CD8-positive, alpha-beta memory T cell (primary cell): ENCODE data around the gene SAMD11. TPM values are rescaled to one million over a fixed set of nuclear protein-coding genes. Genes with fewer than 3 reads are reported as not detected.
"Not testable (repeated sequence)": the region's sequence is repeated elsewhere in the genome, so short reads cannot be mapped to it uniquely, and the experiment has no call there.

Source experiments
- CTCF ChIA-PET: fragments of 350-600 bp; sonication (Branson Sonifier 250); formaldehyde crosslinking; loops from one replicate; lab custom pipeline; 2021; ENCODE audit warnings: antibody characterized with exemption; lab: Charles Lee
- POLR2A ChIA-PET: fragments of 350-600 bp; sonication (Branson Sonifier 250); formaldehyde crosslinking; loops from one replicate; lab custom pipeline; 2021; ENCODE audit warnings: antibody characterized with exemption; lab: Charles Lee
- DNase-seq, 5 donors: peaks; one replicate each; pipeline versions ENCODE4 v3.0.0 to v3.0.0-alpha.2; 2020 to 2022; ENCODE audit warnings: mixed read lengths in 1 of 5
- H3K27ac ChIP-seq: one replicate; pipeline ENCODE4 v1.7.0; 2013; ENCODE audit warnings: low read depth, mild to moderate bottlenecking, low read length, moderate library complexity
- H3K27me3 ChIP-seq: 2 replicates; pipeline ENCODE4 v1.7.0; 2013; ENCODE audit warnings: low read length, mild to moderate bottlenecking; ENCODE audit not compliant: insufficient read depth, poor library complexity, severe bottlenecking
- H3K36me3 ChIP-seq: 2 replicates; pipeline ENCODE4 v1.7.0; 2013; ENCODE audit warnings: mild to moderate bottlenecking, low read length, moderate library complexity; ENCODE audit not compliant: insufficient read depth
- H3K4me1 ChIP-seq: 2 replicates; pipeline ENCODE4 v1.7.0; 2013; ENCODE audit warnings: mild to moderate bottlenecking, low read length, moderate library complexity; ENCODE audit not compliant: insufficient read depth
- H3K4me3 ChIP-seq: 2 replicates; pipeline ENCODE4 v1.7.0; 2013; ENCODE audit warnings: mild to moderate bottlenecking, low read length
- H3K9me3 ChIP-seq: 2 replicates; pipeline ENCODE4 v1.7.0; 2013; ENCODE audit warnings: mild to moderate bottlenecking, low read length
- H3K27ac Mint-ChIP-seq, 8 donors: one replicate each; pipeline ENCODE4 v1.8.0; 2020 to 2021; ENCODE audit warnings: mixed read lengths in 8 of 8, mild to moderate bottlenecking in 6 of 8, inconsistent platforms in 3 of 8, moderate library complexity in 3 of 8
- H3K27me3 Mint-ChIP-seq, 2 donors: one replicate each; pipeline ENCODE4 v1.8.0; 2020 to 2021; ENCODE audit warnings: mixed read lengths in 2 of 2, mild to moderate bottlenecking in 1 of 2, moderate library complexity in 1 of 2
- H3K36me3 Mint-ChIP-seq, 3 donors: one replicate each; pipeline ENCODE4 v1.8.0; 2020 to 2021; ENCODE audit warnings: mixed read lengths in 3 of 3, inconsistent platforms in 1 of 3, mild to moderate bottlenecking in 1 of 3
- H3K4me1 Mint-ChIP-seq, 3 donors: one replicate each; pipeline ENCODE4 v1.8.0; 2020 to 2021; ENCODE audit warnings: mixed read lengths in 3 of 3, inconsistent platforms in 1 of 3, mild to moderate bottlenecking in 1 of 3
- H3K4me3 Mint-ChIP-seq, 7 donors: one replicate each; pipeline ENCODE4 v1.8.0; 2020 to 2021; ENCODE audit warnings: mixed read lengths in 7 of 7, mild to moderate bottlenecking in 6 of 7, moderate library complexity in 4 of 7, inconsistent platforms in 2 of 7
- H3K9me3 Mint-ChIP-seq, 5 donors: one replicate each; pipeline ENCODE4 v1.8.0; 2020 to 2022; ENCODE audit warnings: mixed read lengths in 5 of 5, mild to moderate bottlenecking in 3 of 5, moderate library complexity in 2 of 5, inconsistent platforms in 1 of 5
- polyA plus RNA-seq: library from polyadenylated mRNA; unstranded; fragments of 300-500 nt; fragmentation: Illumina TruSeq; gene quantifications from one replicate; pipeline ENCODE4 v1.2.3, GENCODE V29; 2021
- total RNA-seq, 2 experiments: library from RNA; stranded (reverse); gene quantifications; one replicate each; pipeline ENCODE4 v1.2.3, GENCODE V29; 2021

The SAMD11 gene, protein sequence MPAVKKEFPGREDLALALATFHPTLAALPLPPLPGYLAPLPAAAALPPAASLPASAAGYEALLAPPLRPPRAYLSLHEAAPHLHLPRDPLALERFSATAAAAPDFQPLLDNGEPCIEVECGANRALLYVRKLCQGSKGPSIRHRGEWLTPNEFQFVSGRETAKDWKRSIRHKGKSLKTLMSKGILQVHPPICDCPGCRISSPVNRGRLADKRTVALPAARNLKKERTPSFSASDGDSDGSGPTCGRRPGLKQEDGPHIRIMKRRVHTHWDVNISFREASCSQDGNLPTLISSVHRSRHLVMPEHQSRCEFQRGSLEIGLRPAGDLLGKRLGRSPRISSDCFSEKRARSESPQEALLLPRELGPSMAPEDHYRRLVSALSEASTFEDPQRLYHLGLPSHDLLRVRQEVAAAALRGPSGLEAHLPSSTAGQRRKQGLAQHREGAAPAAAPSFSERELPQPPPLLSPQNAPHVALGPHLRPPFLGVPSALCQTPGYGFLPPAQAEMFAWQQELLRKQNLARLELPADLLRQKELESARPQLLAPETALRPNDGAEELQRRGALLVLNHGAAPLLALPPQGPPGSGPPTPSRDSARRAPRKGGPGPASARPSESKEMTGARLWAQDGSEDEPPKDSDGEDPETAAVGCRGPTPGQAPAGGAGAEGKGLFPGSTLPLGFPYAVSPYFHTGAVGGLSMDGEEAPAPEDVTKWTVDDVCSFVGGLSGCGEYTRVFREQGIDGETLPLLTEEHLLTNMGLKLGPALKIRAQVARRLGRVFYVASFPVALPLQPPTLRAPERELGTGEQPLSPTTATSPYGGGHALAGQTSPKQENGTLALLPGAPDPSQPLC
- total RNA-seq: not detected
- polyA plus RNA-seq: 0.20 TPM

DNA sequence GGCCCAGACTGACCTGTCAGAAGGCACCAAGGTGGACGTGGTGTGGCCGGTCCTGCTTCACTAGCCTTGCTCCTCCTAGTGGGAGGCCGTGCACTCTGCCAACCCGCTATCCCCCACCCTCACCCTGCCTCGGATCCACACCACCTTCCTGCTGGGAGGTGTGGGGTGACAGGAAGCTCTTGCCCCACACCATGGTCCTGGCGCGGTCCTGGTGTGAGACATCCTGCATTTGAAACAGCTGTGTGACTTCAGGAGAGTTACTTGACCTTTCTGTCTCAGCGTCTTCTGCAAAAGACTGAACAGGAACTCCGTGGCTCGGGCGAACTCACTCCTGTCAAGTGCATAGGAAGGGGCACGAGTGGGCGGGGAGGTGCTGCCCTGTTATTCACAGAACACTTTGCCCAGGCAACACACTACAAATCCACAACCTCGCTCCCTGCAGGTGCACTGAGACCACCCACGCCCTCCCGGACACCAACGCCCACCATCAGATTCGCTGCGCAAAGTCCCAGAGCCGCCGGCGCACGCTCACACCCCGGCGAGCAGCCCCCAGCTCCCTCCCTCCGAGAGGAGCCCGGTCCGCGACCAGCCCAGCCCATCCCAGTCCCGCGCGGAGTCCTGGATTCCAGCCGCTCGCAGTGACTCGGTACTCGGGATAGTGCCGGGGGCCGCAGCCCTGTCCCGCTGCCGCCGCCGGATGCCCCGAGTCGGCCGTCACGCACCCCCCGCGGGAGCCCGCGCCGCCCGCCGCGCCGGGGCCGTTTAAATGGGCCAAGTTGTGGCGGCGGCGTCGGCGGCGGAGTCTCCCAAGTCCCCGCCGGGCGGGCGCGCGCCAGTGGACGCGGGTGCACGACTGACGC lies at the start of gene SAMD11:
TSS of gene SAMD11 (plus strand) at position 793 of the 860 bp plus-strand sequence. CDS start 509 bp downstream, outside the sequence.
- H3K27ac Mint-ChIP-seq: peak within 1 kb of the TSS in 1 of 8 donors; percentile 82
- Histone ChIP-seq H3K36me3 (no peaks in the 10 kb centered on the region), H3K27ac (no peak within 1 kb of the TSS), H3K27me3 (peaks cover 48% of the 10 kb centered on the region), H3K9me3 (no peaks in the 10 kb centered on the region), H3K4me3 (peak within 1 kb of the TSS; percentile 61), H3K4me1 (peaks cover 30% of the 10 kb centered on the region)
- ChIA-PET CTCF (interaction anchor here (1.3 kb wide), 1 partner anchor 17 kb away, joined by 3 read pairs; no protein-coding TSS in a partner anchor), POLR2A (no interaction called here)
- peaks cover 18 to 54% of the 10 kb centered on the region in 2 donors for H3K27me3 Mint-ChIP-seq
- H3K36me3 Mint-ChIP-seq: no peaks in the 10 kb centered on the region
- H3K4me3 Mint-ChIP-seq: peak within 1 kb of the TSS; percentile 76 to 92 (median 83)
- H3K9me3 Mint-ChIP-seq: no peaks in the 10 kb centered on the region
- peaks cover 13 to 30% (median 16%) of the 10 kb centered on the region in 3 donors for H3K4me1 Mint-ChIP-seq
- peak; percentile 49 to 79 (median 59) for DNase-seq

DNA sequence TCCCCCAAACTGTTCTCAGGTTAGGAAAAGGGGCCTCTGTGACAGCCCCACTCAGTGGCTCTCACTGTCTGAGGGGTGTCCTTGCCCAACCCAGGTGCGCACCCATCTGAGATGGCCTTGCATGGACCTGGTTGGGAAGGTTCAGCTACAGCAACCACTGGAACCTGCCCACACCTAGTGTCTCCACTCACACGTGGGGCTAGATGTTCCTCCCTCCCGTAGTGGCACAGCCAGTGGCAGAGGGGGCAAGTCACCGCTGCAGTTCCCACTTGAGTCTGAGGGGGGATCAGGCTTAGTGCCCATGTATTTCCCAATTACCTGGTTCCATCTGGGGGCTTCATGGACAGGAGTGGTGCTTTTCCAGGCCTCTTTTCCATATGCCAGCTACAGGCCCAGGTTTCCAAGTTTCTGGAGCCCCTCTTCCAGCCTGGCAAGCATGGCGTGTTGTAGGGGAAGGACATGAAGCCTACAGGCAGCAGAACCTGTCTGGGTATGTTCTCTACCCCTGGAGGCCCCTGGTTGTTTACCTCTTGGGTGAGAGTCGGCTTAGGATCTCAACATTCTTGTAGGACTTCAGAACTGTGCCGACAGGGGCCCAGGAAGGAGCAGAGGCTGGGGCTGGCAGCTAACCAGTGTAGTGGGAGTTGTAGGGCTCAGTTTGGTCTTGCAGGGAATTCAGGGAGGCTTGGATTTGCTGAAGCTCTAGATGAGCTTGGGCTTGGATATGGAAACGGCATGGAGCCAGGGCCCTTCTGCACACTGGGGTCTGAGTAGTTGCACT lies 47.1 kb upstream of the SAMD11 start:
- CTCF ChIA-PET, POLR2A ChIA-PET, H3K36me3 ChIP-seq, H3K4me3 Mint-ChIP-seq, DNase-seq, H3K27ac Mint-ChIP-seq, H3K9me3 Mint-ChIP-seq, H3K9me3 ChIP-seq, H3K27me3 ChIP-seq, H3K4me1 ChIP-seq, H3K4me1 Mint-ChIP-seq, H3K36me3 Mint-ChIP-seq, H3K27ac ChIP-seq, H3K4me3 ChIP-seq: not testable (repeated sequence)
- peaks cover 11 to 17% of the 10 kb centered on the region in 2 donors for H3K27me3 Mint-ChIP-seq

DNA sequence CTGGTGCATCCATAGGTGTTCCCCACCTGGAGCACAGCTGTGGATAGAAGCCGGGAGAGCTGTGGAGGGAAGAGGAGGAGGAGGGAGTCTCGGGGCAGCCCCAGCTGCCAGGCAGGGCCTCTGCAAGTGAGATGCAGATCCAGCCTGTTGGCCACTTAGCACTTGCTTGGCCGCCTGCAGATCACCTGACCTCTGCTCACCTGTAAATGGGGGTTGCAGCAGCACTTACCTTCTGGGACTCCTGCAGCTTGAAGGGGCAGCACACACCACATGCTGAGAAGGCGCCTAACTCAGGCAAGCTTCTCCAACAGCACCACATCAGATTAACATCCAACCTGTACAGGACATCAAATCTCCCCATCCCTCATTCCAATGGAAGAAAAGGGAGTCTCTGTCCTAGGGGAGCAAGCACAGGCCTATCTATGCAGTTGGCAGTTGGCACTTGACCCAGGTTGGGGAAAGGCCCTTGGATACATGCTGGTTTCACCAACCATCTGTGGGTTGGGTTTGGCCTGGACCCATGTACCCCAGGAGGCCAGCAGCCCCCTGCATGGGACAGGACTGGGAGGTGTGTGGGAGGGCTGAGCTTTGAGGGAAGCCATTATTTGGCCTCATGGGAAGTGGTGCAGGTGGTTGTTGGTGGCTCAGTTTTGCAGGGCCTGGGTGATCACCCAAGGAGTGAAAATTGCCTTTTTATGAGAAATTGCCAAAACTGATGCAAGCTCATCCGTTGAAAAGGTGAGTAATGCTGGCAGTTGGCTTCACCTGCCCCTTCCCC lies 46.3 kb upstream of the SAMD11 start:
- CTCF ChIA-PET, H3K4me1 ChIP-seq, H3K4me3 ChIP-seq, DNase-seq, H3K27me3 ChIP-seq, H3K4me1 Mint-ChIP-seq, H3K27ac ChIP-seq, H3K36me3 Mint-ChIP-seq, H3K36me3 ChIP-seq, H3K27ac Mint-ChIP-seq, H3K9me3 Mint-ChIP-seq, POLR2A ChIA-PET, H3K9me3 ChIP-seq: not testable (repeated sequence)
- H3K4me3 Mint-ChIP-seq: peak overlapping the region in 1 of 7 donors; percentile 44
- H3K27me3 Mint-ChIP-seq: peaks cover 11 to 20% of the 10 kb centered on the region in 2 donors

DNA sequence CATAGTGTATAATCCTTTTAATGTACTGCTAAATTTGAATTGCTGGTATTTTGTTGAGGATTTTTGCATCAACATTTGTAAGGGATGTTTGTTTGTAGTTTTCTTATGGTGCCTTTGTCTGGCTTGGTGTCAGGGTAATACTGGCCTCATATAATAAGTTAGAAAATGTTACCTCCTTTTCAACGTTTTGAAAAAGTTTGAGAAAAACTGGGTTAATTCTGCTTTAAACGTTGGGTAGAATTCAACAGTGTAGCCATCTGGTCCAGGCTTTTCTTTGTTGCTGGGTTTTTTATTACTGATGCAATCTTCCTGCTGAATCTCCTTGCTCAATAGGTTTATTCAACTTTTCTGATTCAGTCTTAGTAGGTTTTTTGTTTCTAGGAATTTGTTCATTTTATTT lies 43.2 kb upstream of the SAMD11 start:
- H3K4me1 ChIP-seq, POLR2A ChIA-PET, H3K4me3 ChIP-seq, H3K4me3 Mint-ChIP-seq, H3K36me3 Mint-ChIP-seq, H3K36me3 ChIP-seq, H3K9me3 Mint-ChIP-seq, H3K27ac Mint-ChIP-seq, H3K27me3 ChIP-seq, CTCF ChIA-PET, H3K9me3 ChIP-seq, DNase-seq, H3K27ac ChIP-seq, H3K4me1 Mint-ChIP-seq: not testable (repeated sequence)
- H3K27me3 Mint-ChIP-seq: peaks cover 2 to 34% of the 10 kb centered on the region in 2 donors

DNA sequence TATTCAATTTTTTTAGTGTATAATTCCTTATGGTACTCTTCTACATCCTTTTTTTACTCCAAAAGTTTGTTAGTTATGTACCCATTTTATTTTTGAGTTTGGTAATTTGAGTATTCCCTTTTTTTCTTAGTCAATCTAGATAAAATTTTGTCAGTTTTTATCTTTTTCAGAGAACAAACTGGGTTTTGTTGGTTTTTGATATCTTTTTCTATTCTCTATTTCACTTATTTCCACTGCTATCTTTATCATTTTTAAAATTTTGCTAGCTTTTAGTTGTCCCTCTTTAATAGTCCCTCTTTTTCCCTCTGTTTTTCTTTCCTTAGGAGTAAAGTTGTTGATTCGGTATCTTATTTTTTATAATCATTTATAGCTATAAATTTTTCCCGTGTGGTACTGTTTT lies 42.8 kb upstream of the SAMD11 start:
- H3K4me3 Mint-ChIP-seq, H3K27ac ChIP-seq, H3K27ac Mint-ChIP-seq, DNase-seq, CTCF ChIA-PET, H3K27me3 ChIP-seq, H3K36me3 Mint-ChIP-seq, H3K9me3 Mint-ChIP-seq, H3K4me1 Mint-ChIP-seq, H3K4me1 ChIP-seq, H3K4me3 ChIP-seq, H3K36me3 ChIP-seq, H3K9me3 ChIP-seq, POLR2A ChIA-PET: not testable (repeated sequence)
- peaks cover 2 to 37% of the 10 kb centered on the region in 2 donors for H3K27me3 Mint-ChIP-seq

DNA sequence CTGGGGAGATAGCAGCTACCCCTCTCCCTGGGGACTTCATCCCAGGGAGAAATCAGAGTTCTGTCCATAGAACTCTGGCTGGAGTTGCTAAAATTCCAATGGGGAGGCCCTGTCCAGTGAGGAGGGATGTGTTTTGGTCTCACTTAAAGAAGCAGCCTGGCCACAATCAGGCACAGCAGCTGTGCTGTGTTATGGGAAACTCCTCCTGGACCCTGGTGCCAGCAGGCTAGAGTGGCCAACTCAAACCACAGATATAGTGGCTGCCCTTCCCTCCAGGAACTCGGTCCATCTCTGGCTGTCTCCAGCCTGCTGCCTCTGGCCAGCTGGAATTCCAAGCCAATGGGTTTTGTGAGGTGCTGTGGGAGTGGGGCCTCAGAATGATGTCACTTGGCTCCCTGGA lies 37.4 kb upstream of the SAMD11 start:
- no peaks in the 10 kb centered on the region for H3K4me1 ChIP-seq
- peaks cover 10% of the 10 kb centered on the region for H3K27me3 ChIP-seq
- Mint-ChIP-seq H3K4me3 (no peak overlapping the region), H3K4me1 (no peaks in the 10 kb centered on the region), H3K27me3 (peaks cover 17 to 77% of the 10 kb centered on the region in 2 donors), H3K9me3 (no peaks in the 10 kb centered on the region), H3K27ac (no peak overlapping the region), H3K36me3 (peaks cover 0 to 3% (median 0%) of the 10 kb centered on the region in 3 donors)
- no peak overlapping the region for H3K27ac ChIP-seq
- H3K36me3 ChIP-seq: no peaks in the 10 kb centered on the region
- H3K4me3 ChIP-seq: no peak overlapping the region
- H3K9me3 ChIP-seq: no peaks in the 10 kb centered on the region
- ChIA-PET CTCF (no interaction called here), POLR2A (no interaction called here)
- DNase-seq: no peak

DNA sequence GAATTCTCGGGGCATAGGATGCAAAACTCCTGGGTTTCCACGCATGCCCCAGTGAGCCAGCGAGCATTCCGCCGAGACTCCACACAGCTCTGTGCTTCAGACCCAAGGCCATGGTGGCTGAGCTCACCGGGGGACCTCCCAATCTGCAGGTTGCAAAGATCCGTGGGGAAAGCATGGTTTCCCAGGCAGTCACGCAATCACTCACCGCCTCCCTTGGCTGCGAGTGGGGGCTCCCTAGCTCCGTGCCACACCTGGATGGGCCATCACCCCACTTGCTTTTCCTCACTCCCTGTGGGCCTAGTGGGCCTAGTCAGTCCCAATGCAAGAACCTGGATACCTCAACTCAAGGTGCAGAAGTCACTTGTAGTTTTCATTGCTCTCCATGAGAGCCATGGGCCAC lies 37.0 kb upstream of the SAMD11 start:
- CTCF ChIA-PET: no interaction called here
- Histone ChIP-seq H3K27ac (no peak overlapping the region), H3K9me3 (no peaks in the 10 kb centered on the region), H3K27me3 (peaks cover 10% of the 10 kb centered on the region), H3K36me3 (no peaks in the 10 kb centered on the region), H3K4me3 (no peak overlapping the region), H3K4me1 (no peaks in the 10 kb centered on the region)
- Mint-ChIP-seq H3K9me3 (no peaks in the 10 kb centered on the region), H3K36me3 (peaks cover 0 to 3% (median 0%) of the 10 kb centered on the region in 3 donors), H3K27me3 (peaks cover 17 to 77% of the 10 kb centered on the region in 2 donors), H3K4me1 (no peaks in the 10 kb centered on the region), H3K4me3 (no peak overlapping the region), H3K27ac (no peak overlapping the region)
- POLR2A ChIA-PET: no interaction called here
- no peak for DNase-seq
